ENCODE data around the gene MTREX. TPM values are rescaled to one million over a fixed set of nuclear protein-coding genes. Genes with fewer than 3 reads are reported as not detected.
A peak's percentile ranks its signal among the peaks of the same experiment; 100 is the strongest.

MTREX gene
- total RNA-seq, 2 donors from 2014 or later = 46.6 to 73.5 TPM

DNA sequence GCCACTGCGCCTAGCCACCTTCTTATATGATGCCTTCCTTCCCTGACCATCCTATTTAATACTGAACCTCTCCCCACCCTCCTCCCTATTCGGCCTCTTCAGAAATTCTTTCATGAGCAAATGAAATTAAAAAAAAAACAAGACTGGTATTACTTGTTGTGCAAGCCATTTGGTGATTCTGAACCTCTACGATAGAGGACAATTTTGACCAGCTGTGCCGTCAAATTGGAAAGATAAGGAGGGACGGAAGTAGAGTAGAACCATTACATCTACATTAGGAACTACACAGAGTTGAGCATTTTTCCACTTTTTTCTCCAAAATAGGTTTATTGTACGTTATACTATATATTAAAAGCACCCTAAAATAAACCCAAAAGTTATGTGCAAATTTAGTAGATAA lies 3.2 kb upstream of the MTREX start:
- H3K27me3 ChIP-seq (replicated peaks; ENCODE audit: insufficient read depth) = no peaks in the 10 kb centered on the region
- intact Hi-C loops (cut with DNase I) = no loop called here
- H3K9me3 ChIP-seq = no peaks in the 10 kb centered on the region
- no peak overlapping the region for H3K4me3 ChIP-seq
- no peaks in the 10 kb centered on the region for H3K36me3 ChIP-seq
- H3K4me1 ChIP-seq (replicated peaks) = no peaks in the 10 kb centered on the region
- H3K27ac ChIP-seq = no peak overlapping the region
- WGBS = 77% methylated on average over 6 of the region's 6 CpGs
- no peak for DNase-seq (ENCODE audit: low spot score)
- TF ChIP-seq, protein P1, sequence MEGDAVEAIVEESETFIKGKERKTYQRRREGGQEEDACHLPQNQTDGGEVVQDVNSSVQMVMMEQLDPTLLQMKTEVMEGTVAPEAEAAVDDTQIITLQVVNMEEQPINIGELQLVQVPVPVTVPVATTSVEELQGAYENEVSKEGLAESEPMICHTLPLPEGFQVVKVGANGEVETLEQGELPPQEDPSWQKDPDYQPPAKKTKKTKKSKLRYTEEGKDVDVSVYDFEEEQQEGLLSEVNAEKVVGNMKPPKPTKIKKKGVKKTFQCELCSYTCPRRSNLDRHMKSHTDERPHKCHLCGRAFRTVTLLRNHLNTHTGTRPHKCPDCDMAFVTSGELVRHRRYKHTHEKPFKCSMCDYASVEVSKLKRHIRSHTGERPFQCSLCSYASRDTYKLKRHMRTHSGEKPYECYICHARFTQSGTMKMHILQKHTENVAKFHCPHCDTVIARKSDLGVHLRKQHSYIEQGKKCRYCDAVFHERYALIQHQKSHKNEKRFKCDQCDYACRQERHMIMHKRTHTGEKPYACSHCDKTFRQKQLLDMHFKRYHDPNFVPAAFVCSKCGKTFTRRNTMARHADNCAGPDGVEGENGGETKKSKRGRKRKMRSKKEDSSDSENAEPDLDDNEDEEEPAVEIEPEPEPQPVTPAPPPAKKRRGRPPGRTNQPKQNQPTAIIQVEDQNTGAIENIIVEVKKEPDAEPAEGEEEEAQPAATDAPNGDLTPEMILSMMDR (IDR thresholded peaks at IDR 0.05) = no peak
- TF ChIP-seq POLR2AphosphoS5 (IDR thresholded peaks at IDR 0.05) (no peak), POLR2A (IDR thresholded peaks at IDR 0.05) (no peak)

DNA sequence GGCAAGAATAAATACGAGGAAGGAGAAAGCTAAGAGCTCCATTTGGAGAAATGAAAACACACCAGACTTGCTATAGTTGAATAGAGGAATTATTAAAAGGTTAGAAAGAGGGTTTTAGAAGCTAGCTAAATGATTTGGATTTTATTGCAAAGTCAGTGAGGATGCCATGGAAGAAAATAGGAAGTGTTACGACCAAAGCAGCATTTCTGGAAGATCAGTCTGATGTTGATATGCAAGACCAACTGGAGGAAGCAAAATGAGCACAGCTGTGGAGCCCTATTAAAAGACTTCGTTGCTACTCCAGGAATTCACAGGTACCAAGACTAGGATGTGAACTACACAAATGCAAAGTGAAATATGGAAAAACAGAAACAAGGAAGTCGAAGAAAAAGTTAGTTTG lies 2.4 kb upstream of the MTREX start:
- no peaks in the 10 kb centered on the region for H3K9me3 ChIP-seq
- H3K36me3 ChIP-seq = no peaks in the 10 kb centered on the region
- no peaks in the 10 kb centered on the region for H3K27me3 ChIP-seq (replicated peaks; ENCODE audit: insufficient read depth)
- TF ChIP-seq, protein P1 (IDR thresholded peaks at IDR 0.05) = no peak
- TF ChIP-seq POLR2AphosphoS5 (IDR thresholded peaks at IDR 0.05) (no peak), POLR2A (IDR thresholded peaks at IDR 0.05) (no peak)
- no peak for DNase-seq (ENCODE audit: low spot score)
- WGBS = 71% methylated on average over 4 of the region's 4 CpGs
- H3K4me3 ChIP-seq = no peak overlapping the region
- intact Hi-C loops (cut with DNase I) = no loop called here
- no peaks in the 10 kb centered on the region for H3K4me1 ChIP-seq (replicated peaks)
- H3K27ac ChIP-seq = no peak overlapping the region

- no peaks in the 10 kb centered on the region for H3K9me3 ChIP-seq
- H3K4me1 ChIP-seq (replicated peaks) = no peaks in the 10 kb centered on the region
- H3K4me3 ChIP-seq = peak overlapping the region; percentile 48 to 63
- peak overlapping the region; percentile 90 to 91 for H3K27ac ChIP-seq
- no peaks in the 10 kb centered on the region for H3K27me3 ChIP-seq (replicated peaks; ENCODE audit: insufficient read depth)
- DNase-seq (ENCODE audit: low spot score) = no peak
- H3K36me3 ChIP-seq = no peaks in the 10 kb centered on the region
- TF ChIP-seq POLR2AphosphoS5 (IDR thresholded peaks at IDR 0.05) (no peak), POLR2A (IDR thresholded peaks at IDR 0.05) (no peak)
- TF ChIP-seq, protein P1 (IDR thresholded peaks at IDR 0.05) = no peak
- intact Hi-C loops (cut with DNase I) = no loop called here
- 4% methylated on average over 12 of the region's 12 CpGs for WGBS
These were observed 977 bp upstream of the MTREX start for GRCh38 chr5:55306641-55307382.

DNA sequence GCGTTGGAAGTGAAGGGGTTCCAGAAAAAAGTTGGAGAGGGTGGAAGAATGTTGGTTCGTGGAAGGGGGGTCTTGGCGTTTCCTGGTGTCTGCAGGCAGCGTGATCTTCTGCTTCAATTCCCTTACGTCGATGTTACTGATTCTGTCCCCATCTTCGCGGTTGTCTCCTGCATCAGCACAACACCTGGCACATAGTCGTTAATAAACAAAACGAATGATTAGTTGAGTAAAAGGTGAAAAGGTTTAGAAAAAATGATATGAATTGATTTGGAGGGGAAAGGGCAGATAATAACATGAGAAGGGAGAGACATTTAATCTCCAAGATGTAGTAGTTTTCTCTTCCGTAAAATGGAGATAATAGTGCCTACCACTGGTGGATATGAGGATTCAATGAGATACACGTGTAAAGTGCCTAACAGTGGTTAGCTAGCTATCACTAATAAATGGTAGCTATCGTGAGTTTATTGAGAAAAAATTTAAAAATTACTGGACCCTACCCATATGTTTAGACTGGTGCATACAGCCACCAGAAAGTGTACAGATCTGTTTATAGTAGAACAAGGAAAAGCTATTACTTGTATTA lies 556 bp downstream of the MTREX start:
- no peaks in the 10 kb centered on the region for H3K27me3 ChIP-seq (replicated peaks; ENCODE audit: insufficient read depth)
- peak overlapping the region; percentile 90 to 91 for H3K27ac ChIP-seq
- intact Hi-C loops (cut with DNase I) = no loop called here
- under 1% methylated on average over 13 of the region's 13 CpGs for WGBS
- peak; percentile 12 for DNase-seq (ENCODE audit: low spot score)
- H3K4me1 ChIP-seq (replicated peaks) = no peaks in the 10 kb centered on the region
- TF ChIP-seq POLR2A (IDR thresholded peaks at IDR 0.05) (no peak), POLR2AphosphoS5 (IDR thresholded peaks at IDR 0.05) (no peak)
- TF ChIP-seq, protein P1 (IDR thresholded peaks at IDR 0.05) = no peak
- peak overlapping the region; percentile 48 to 63 for H3K4me3 ChIP-seq
- no peaks in the 10 kb centered on the region for H3K36me3 ChIP-seq
- no peaks in the 10 kb centered on the region for H3K9me3 ChIP-seq
